HepG2 (cell line): ENCODE measurements around the gene DTNB. TPM values are rescaled to one million over a fixed set of nuclear protein-coding genes. Genes with fewer than 3 reads are reported as not detected.

Experiments used
- EZH2 ChIP-seq: conservative IDR thresholded peaks from 2 replicates; pipeline ENCODE4 v1.6.1; 2012; ENCODE audit warnings: mild to moderate bottlenecking, low read depth, low read length, moderate library complexity
- FOSL1 ChIP-seq: sonication (generic); formaldehyde crosslinking; IDR thresholded peaks from 2 replicates; pipeline ENCODE4 v1.9.0; 2021; ENCODE audit warnings: missing genetic modification reagents, borderline replicate concordance
- MIER3 ChIP-seq: IDR thresholded peaks from 2 replicates; pipeline ENCODE4 v1.6.1; 2016; ENCODE audit warnings: missing compliant biosample characterization, borderline replicate concordance
- MTA1 ChIP-seq: sonication (generic); formaldehyde crosslinking; IDR thresholded peaks from 2 replicates; pipeline ENCODE4 v1.4.0; 2020; ENCODE audit warnings: missing genetic modification reagents, mild to moderate bottlenecking, borderline replicate concordance
- NFKB2 ChIP-seq: sonication (generic); formaldehyde crosslinking; IDR thresholded peaks from 2 replicates; pipeline ENCODE4 v1.4.0; 2020; ENCODE audit warnings: missing genetic modification reagents, borderline replicate concordance
- NFKBIZ ChIP-seq: IDR thresholded peaks from 2 replicates; pipeline ENCODE4 v1.6.1; 2018; ENCODE audit warnings: missing genetic modification reagents, missing compliant biosample characterization
- NFYC ChIP-seq: IDR thresholded peaks from 2 replicates; pipeline ENCODE4 v1.6.1; 2016; ENCODE audit warnings: missing genetic modification reagents, missing compliant biosample characterization
- PAX8 ChIP-seq: sonication (generic); formaldehyde crosslinking; IDR thresholded peaks from 2 replicates; pipeline ENCODE4 v1.8.0; 2022; ENCODE audit warnings: mild to moderate bottlenecking, missing genetic modification reagents, borderline replicate concordance
- PRDM4 ChIP-seq: sonication (generic); formaldehyde crosslinking; IDR thresholded peaks from 2 replicates; pipeline ENCODE4 v1.9.0; 2021; ENCODE audit warnings: missing genetic modification reagents, borderline replicate concordance
- RBFOX2 ChIP-seq: fragments of 200-400 bp; formaldehyde crosslinking; IDR thresholded peaks from 2 replicates; pipeline ENCODE4 v1.6.1; 2017; ENCODE audit warnings: low read depth, mild to moderate bottlenecking, low read length
- RBM39 ChIP-seq: fragments of 200-400 bp; formaldehyde crosslinking; IDR thresholded peaks from one replicate; pipeline ENCODE4 v1.6.1; 2018; ENCODE audit warnings: antibody characterized with exemption, mild to moderate bottlenecking, low read depth, low read length; ENCODE audit not compliant: poor library complexity, severe bottlenecking
- SMAD3 ChIP-seq: sonication (generic); formaldehyde crosslinking; IDR thresholded peaks from 2 replicates; pipeline ENCODE4 v1.4.0; 2020; ENCODE audit warnings: missing genetic modification reagents
- ZFP36 ChIP-seq: fragments of 150-350 bp; IDR thresholded peaks from 2 replicates; pipeline ENCODE4 v1.6.1; 2018; ENCODE audit warnings: borderline replicate concordance, low read length, low read depth; ENCODE audit not compliant: partially characterized antibody
- ZNF225 ChIP-seq: sonication (generic); formaldehyde crosslinking; IDR thresholded peaks from 2 replicates; pipeline ENCODE4 v1.4.0; 2020; ENCODE audit warnings: mild to moderate bottlenecking, missing genetic modification reagents
- ZNF281 ChIP-seq: sonication (generic); formaldehyde crosslinking; IDR thresholded peaks from 2 replicates; pipeline ENCODE4 v1.4.0; 2020; ENCODE audit warnings: missing genetic modification reagents, borderline replicate concordance
- ZNF790 ChIP-seq: sonication (generic); formaldehyde crosslinking; IDR thresholded peaks from 2 replicates; pipeline ENCODE4 v1.8.0; 2022; ENCODE audit warnings: missing genetic modification reagents, mild to moderate bottlenecking, borderline replicate concordance
- ZSCAN29 ChIP-seq: sonication (generic); formaldehyde crosslinking; conservative IDR thresholded peaks from 2 replicates; pipeline ENCODE4 v1.4.0; 2020; ENCODE audit warnings: mild to moderate bottlenecking, missing genetic modification reagents
- polyA plus RNA-seq, 8 experiments: library from polyadenylated mRNA; depleted of rRNA in 3 of 8; stranded (reverse) in 7 of 8; unstranded in 1 of 8; fragments of >200 nt; fragmentation: Illumina TruSeq in 4 of 8; extraction: Trizol in 4 of 8; gene quantifications; 2 replicates each; pipeline versions ENCODE4 v1.2.1 to v1.2.3, GENCODE V29; 2011 to 2016; ENCODE audit warnings: low read depth in 4 of 8, missing spikeins in 1 of 8, mixed read lengths in 1 of 8; ENCODE audit not compliant: insufficient read depth in 1 of 8
- total RNA-seq, 5 experiments: library from RNA; depleted of rRNA; stranded (reverse); fragments of >200 nt; fragmentation: Illumina TruSeq; extraction: Trizol; gene quantifications; 2 replicates each; pipeline ENCODE4 v1.2.3, GENCODE V29; 2016; ENCODE audit warnings: low read depth in 1 of 5
- TF ChIP-seq, protein P1 (sequence below): IDR thresholded peaks from 2 replicates; pipeline ENCODE4 v1.6.1; 2016; ENCODE audit warnings: low read depth, missing genetic modification reagents, missing compliant biosample characterization

The DTNB gene
- total and polyA plus RNA-seq, 2 of the 13 experiments (the other 11 are each of a cell fraction or from before 2014, with no cell fraction given): 14.4 to 23.9 TPM

- TF ChIP-seq, protein P1, sequence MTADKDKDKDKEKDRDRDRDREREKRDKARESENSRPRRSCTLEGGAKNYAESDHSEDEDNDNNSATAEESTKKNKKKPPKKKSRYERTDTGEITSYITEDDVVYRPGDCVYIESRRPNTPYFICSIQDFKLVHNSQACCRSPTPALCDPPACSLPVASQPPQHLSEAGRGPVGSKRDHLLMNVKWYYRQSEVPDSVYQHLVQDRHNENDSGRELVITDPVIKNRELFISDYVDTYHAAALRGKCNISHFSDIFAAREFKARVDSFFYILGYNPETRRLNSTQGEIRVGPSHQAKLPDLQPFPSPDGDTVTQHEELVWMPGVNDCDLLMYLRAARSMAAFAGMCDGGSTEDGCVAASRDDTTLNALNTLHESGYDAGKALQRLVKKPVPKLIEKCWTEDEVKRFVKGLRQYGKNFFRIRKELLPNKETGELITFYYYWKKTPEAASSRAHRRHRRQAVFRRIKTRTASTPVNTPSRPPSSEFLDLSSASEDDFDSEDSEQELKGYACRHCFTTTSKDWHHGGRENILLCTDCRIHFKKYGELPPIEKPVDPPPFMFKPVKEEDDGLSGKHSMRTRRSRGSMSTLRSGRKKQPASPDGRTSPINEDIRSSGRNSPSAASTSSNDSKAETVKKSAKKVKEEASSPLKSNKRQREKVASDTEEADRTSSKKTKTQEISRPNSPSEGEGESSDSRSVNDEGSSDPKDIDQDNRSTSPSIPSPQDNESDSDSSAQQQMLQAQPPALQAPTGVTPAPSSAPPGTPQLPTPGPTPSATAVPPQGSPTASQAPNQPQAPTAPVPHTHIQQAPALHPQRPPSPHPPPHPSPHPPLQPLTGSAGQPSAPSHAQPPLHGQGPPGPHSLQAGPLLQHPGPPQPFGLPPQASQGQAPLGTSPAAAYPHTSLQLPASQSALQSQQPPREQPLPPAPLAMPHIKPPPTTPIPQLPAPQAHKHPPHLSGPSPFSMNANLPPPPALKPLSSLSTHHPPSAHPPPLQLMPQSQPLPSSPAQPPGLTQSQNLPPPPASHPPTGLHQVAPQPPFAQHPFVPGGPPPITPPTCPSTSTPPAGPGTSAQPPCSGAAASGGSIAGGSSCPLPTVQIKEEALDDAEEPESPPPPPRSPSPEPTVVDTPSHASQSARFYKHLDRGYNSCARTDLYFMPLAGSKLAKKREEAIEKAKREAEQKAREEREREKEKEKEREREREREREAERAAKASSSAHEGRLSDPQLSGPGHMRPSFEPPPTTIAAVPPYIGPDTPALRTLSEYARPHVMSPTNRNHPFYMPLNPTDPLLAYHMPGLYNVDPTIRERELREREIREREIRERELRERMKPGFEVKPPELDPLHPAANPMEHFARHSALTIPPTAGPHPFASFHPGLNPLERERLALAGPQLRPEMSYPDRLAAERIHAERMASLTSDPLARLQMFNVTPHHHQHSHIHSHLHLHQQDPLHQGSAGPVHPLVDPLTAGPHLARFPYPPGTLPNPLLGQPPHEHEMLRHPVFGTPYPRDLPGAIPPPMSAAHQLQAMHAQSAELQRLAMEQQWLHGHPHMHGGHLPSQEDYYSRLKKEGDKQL: no peak
- TF ChIP-seq FOSL1 (CRISPR knock-in tag): no peak
- TF ChIP-seq ZFP36: no peak
- TF ChIP-seq RBFOX2: peak; percentile 81
- TF ChIP-seq ZNF225: no peak
- TF ChIP-seq RBM39: peak; percentile 93
- TF ChIP-seq ZNF281 (CRISPR knock-in tag): 0 out of 2 replicates have a peak, but pooled peaks have one; percentile 40
- no peak for TF ChIP-seq PAX8 (CRISPR knock-in tag)
- peak; percentile 64; the same call in 1 of the 2 replicates for TF ChIP-seq MTA1
- TF ChIP-seq MIER3 (CRISPR knock-in tag): no peak
- no peak for TF ChIP-seq SMAD3 (CRISPR knock-in tag)
- peak; percentile 15; the same call in 1 of the 2 replicates for TF ChIP-seq NFKB2 (CRISPR knock-in tag)
- no peak for TF ChIP-seq ZNF790 (CRISPR knock-in tag)
- no peak for TF ChIP-seq ZSCAN29 (CRISPR knock-in tag)
- no peak for TF ChIP-seq PRDM4 (CRISPR knock-in tag)
- no peak for TF ChIP-seq NFKBIZ
- TF ChIP-seq EZH2: no peak
- TF ChIP-seq NFYC: no peak
Observed at GRCh38 chr2:25340181-25340921, 333.0 kb downstream of the DTNB start (continued).
